GM10248 (cell line): ENCODE measurements around the gene ANO2.

Source experiments
- CTCF ChIA-PET: fragments of 300-600 bp; sonication (Branson Sonifier 250); formaldehyde crosslinking; extraction: SDS; loops from one replicate; lab custom pipeline; 2021; ENCODE audit warnings: antibody characterized with exemption; lab: Yijun Ruan, JAX
- POLR2A ChIA-PET: fragments of 350-650 bp; sonication (Branson Sonifier 250); formaldehyde crosslinking; extraction: SDS; loops from one replicate; lab custom pipeline; 2020; ENCODE audit warnings: antibody characterized with exemption; lab: Yijun Ruan, JAX
- DNase-seq: peaks from one replicate; pipeline ENCODE4 v3.0.0; 2012; ENCODE audit errors: extremely low spot score
- CTCF ChIP-seq: IDR thresholded peaks from 2 replicates; pipeline ENCODE4 v1.5.1; 2012; ENCODE audit warnings: mild to moderate bottlenecking, low read depth; ENCODE audit errors: extremely low read depth, missing control alignments, control extremely low read depth

ANO2 gene

GRCh38 chr12:5953835-5954586, 9.0 kb upstream of the ANO2 start:
- ChIA-PET CTCF (no interaction called here), POLR2A (no interaction called here)
- DNase-seq, result no peak
- TF ChIP-seq CTCF, result no peak

GRCh38 chr12:5952031-5952430, 7.0 kb upstream of the ANO2 start:
- TF ChIP-seq CTCF, result no peak
- ChIA-PET CTCF (interaction anchor here (1.3 kb wide), 1 partner anchor 13 kb away, joined by 4 read pairs; no protein-coding TSS in a partner anchor), POLR2A (no interaction called here)
- DNase-seq, result no peak

DNA sequence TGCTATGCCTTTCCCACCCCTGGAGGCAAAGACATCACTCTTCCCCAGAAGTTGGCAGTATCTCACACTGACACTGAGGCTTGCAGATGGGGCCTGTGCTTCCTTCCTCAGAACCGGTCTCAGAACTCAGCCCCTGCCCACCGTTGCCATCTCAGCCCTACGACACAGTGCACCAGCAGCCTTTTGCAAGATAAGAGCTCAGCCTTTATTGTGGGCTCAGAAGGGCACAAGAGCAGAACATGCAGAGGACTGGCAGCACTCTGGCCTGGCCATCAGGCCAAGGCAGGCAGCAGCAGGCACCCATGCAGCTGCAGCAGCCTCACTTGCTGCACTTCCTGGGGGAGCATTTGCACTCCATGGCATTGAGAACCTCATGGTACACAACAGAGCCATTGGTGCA, 3.6 kb upstream of the ANO2 start:
- no peak for DNase-seq
- TF ChIP-seq CTCF, result no peak
- ChIA-PET POLR2A (no interaction called here), CTCF (no interaction called here)

DNA sequence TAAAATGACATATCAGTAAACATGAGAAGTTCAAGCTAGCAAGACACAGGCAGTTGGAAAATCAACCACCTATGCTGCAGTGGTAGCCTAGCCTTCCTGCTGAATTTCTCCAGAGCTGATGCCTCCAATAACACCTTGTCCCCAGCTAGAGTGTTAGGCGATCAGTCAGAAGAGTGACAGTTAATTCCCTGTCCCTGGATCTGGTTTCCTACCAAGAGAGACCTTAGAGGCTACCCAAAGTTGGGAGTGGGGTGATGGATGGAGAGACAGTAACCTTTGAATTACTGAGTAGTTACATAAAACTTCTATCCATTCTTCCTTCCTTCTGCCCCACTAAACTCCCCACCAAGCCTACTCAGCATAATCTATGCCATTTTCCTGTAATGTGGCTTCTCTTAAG, 1.9 kb upstream of the ANO2 start:
- POLR2A ChIA-PET, result no interaction called here
- DNase-seq, result no peak
- TF ChIP-seq CTCF, result no peak
- CTCF ChIA-PET, result no interaction called here

DNA sequence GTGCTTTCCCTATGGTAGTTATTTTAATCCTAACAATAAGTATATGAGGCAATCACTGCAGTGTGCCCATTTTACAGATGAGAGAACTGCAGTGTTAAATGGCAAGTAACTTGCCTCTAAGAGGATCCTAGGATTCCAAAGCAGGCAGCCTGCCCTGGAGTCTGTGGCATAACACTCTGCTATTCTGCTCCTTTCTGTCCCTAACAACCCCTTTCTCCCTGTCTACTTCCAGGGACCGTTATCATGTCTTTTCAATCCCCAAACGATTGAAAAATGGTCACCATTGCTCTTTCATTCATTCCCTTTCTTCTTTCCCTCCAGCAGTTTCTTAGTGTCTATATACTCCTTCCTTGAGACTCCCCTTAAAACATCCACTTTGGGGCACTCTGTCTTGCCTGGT, 1.3 kb upstream of the ANO2 start:
- DNase-seq, result no peak
- ChIA-PET CTCF (no interaction called here), POLR2A (no interaction called here)
- TF ChIP-seq CTCF, result no peak

- ChIA-PET POLR2A (no interaction called here), CTCF (no interaction called here)
- no peak for DNase-seq
- TF ChIP-seq CTCF, result no peak
Observed at GRCh38 chr12:5944688-5945070, 380 bp downstream of the ANO2 start.
